H1 (cell line): ENCODE measurements around the gene CCDC112. TPM values are rescaled to one million over a fixed set of nuclear protein-coding genes. Genes with fewer than 3 reads are reported as not detected.

Source experiments
- CTCF ChIA-PET: fragments of 300-600 bp; sonication (Branson Sonifier 250); formaldehyde crosslinking; loops from one replicate; lab custom pipeline; 2021; ENCODE audit not compliant: partially characterized antibody; lab: Charles Lee
- POLR2A ChIA-PET: fragments of 300-600 bp; sonication (Branson Sonifier 250); formaldehyde crosslinking; loops from one replicate; lab custom pipeline; 2021; ENCODE audit warnings: inconsistent platforms; ENCODE audit not compliant: partially characterized antibody; lab: Charles Lee
- DNase-seq, 2 experiments: peaks; one replicate each; pipeline versions ENCODE4 v3.0.0 to v3.0.0-alpha.2; 2010 to 2022; ENCODE audit warnings: low spot score in 2 of 2, low read depth in 1 of 2, mixed read lengths in 1 of 2
- FAIRE-seq: peaks from 2 replicates; lab custom pipeline; 2011; peaks lifted over from hg19 to GRCh38; lab: Jason Lieb, UNC
- H2AFZ ChIP-seq: 2 replicates; pipeline ENCODE4 v1.8.1; 2012; ENCODE audit warnings: low read length, inconsistent platforms
- H2AK5ac ChIP-seq: 2 replicates; pipeline ENCODE4 v1.6.1; 2013; ENCODE audit warnings: low read depth, low read length
- H2BK120ac ChIP-seq: replicated peaks from 2 replicates; pipeline ENCODE3; 2013; ENCODE audit warnings: low read depth, low read length, inconsistent platforms
- H2BK12ac ChIP-seq: 2 replicates; pipeline ENCODE4 v1.6.1; 2013; ENCODE audit warnings: low read depth, low read length
- H2BK15ac ChIP-seq: 2 replicates; pipeline ENCODE4 v1.6.1; 2013; ENCODE audit warnings: low read length
- H2BK20ac ChIP-seq: 2 replicates; pipeline ENCODE4 v1.6.1; 2013; ENCODE audit warnings: low read length
- H2BK5ac ChIP-seq: 2 replicates; pipeline ENCODE4 v1.6.1; 2013; ENCODE audit warnings: low read depth, low read length
- H3K14ac ChIP-seq: 2 replicates; pipeline ENCODE4 v1.6.1; 2013; ENCODE audit warnings: inconsistent platforms; ENCODE audit not compliant: insufficient read length
- H3K18ac ChIP-seq: 2 replicates; pipeline ENCODE4 v1.6.1; 2013; ENCODE audit warnings: low read length; ENCODE audit errors: extremely low read depth
- H3K23ac ChIP-seq: 2 replicates; pipeline ENCODE4 v1.6.1; 2013; ENCODE audit warnings: inconsistent platforms; ENCODE audit not compliant: insufficient read length
- H3K23me2 ChIP-seq: 2 replicates; pipeline ENCODE4 v1.6.1; 2013; ENCODE audit warnings: low read depth, low read length
- H3K27ac ChIP-seq: 2 replicates; pipeline ENCODE4 v1.6.1; 2011; ENCODE audit warnings: low read depth, low read length, inconsistent platforms
- H3K27me3 ChIP-seq, 4 experiments: replicated peaks in 1 of 4; 1 replicate in 1 of 4; 2 replicates in 3 of 4; pipeline versions ENCODE4 v1.6.1 to v1.8.1; 2011 to 2013; ENCODE audit warnings: low read length in 3 of 4, mild to moderate bottlenecking in 3 of 4, inconsistent platforms in 2 of 4, mixed read lengths in 2 of 4, moderate library complexity in 1 of 4; ENCODE audit not compliant: control insufficient read depth in 3 of 4, insufficient read depth in 3 of 4; ENCODE audit errors: extremely low read depth in 1 of 4
- H3K36me3 ChIP-seq, 4 experiments: 2 replicates each; pipeline versions ENCODE4 v1.6.1 to v1.8.1; 2011 to 2013; ENCODE audit warnings: mild to moderate bottlenecking in 4 of 4, low read length in 3 of 4, moderate library complexity in 2 of 4, control low read depth in 1 of 4, inconsistent platforms in 1 of 4; ENCODE audit not compliant: insufficient read depth in 4 of 4, control insufficient read depth in 2 of 4
- H3K4ac ChIP-seq: replicated peaks from 2 replicates; pipeline ENCODE3; 2013; ENCODE audit warnings: low read length, low read depth, mixed read lengths, inconsistent platforms; ENCODE audit not compliant: insufficient read length
- H3K4me1 ChIP-seq, 4 experiments: replicated peaks in 1 of 4; 1 replicate in 1 of 4; 2 replicates in 3 of 4; pipeline versions ENCODE4 v1.6.1 to v1.8.1; 2011 to 2013; ENCODE audit warnings: low read length in 3 of 4, inconsistent platforms in 2 of 4, mixed read lengths in 1 of 4; ENCODE audit not compliant: insufficient read depth in 4 of 4, control insufficient read depth in 3 of 4
- H3K4me2 ChIP-seq, 2 experiments: 2 replicates each; pipeline versions ENCODE4 v1.6.1 to v1.8.1; 2011 to 2013; ENCODE audit warnings: low read depth in 2 of 2, low read length in 2 of 2, control low read depth in 1 of 2, inconsistent platforms in 1 of 2, mild to moderate bottlenecking in 1 of 2; ENCODE audit not compliant: insufficient read depth in 1 of 2
- H3K4me3 ChIP-seq, 4 experiments: fragments of 200-600, 300-600 bp in 1 of 4; sonication (generic), shearing (Covaris generic), sonication (Bioruptor Twin) in 1 of 4; 2 replicates each; pipeline versions ENCODE4 v1.5.1 to v1.8.1; 2011 to 2016; ENCODE audit warnings: low read length in 4 of 4, low read depth in 3 of 4, control low read depth in 2 of 4, inconsistent platforms in 2 of 4, mild to moderate bottlenecking in 2 of 4, mixed read lengths in 1 of 4, moderate library complexity in 1 of 4; ENCODE audit not compliant: insufficient read depth in 2 of 4; ENCODE audit errors: extremely low read depth in 1 of 4
- H3K56ac ChIP-seq: replicated peaks from 2 replicates; pipeline ENCODE3; 2013; ENCODE audit warnings: low read depth, mild to moderate bottlenecking, mixed read lengths, low read length, inconsistent platforms; ENCODE audit not compliant: insufficient read length
- H3K79me1 ChIP-seq: 2 replicates; pipeline ENCODE4 v1.6.1; 2013; ENCODE audit warnings: low read depth, low read length, control low read depth
- H3K79me2 ChIP-seq, 2 experiments: 2 replicates each; pipeline versions ENCODE4 v1.6.1 to v1.8.1; 2012 to 2013; ENCODE audit warnings: low read length in 2 of 2, mild to moderate bottlenecking in 2 of 2, inconsistent platforms in 1 of 2; ENCODE audit not compliant: insufficient read depth in 2 of 2, control insufficient read depth in 1 of 2
- H3K9ac ChIP-seq, 4 experiments: replicated peaks in 1 of 4; 1 replicate in 1 of 4; 2 replicates in 3 of 4; pipeline versions ENCODE4 v1.6.1 to v1.8.1; 2011 to 2013; ENCODE audit warnings: low read depth in 3 of 4, low read length in 3 of 4, control low read depth in 2 of 4, mild to moderate bottlenecking in 2 of 4, moderate library complexity in 2 of 4, inconsistent platforms in 1 of 4; ENCODE audit errors: extremely low read depth in 1 of 4
- H3K9me3 ChIP-seq, 2 experiments: 2 replicates each; pipeline versions ENCODE4 v1.6.1 to v1.8.1; 2012 to 2013; ENCODE audit warnings: mild to moderate bottlenecking in 2 of 2, moderate library complexity in 2 of 2, control low read depth in 1 of 2, inconsistent platforms in 1 of 2, low read depth in 1 of 2, low read length in 1 of 2, mixed read lengths in 1 of 2; ENCODE audit not compliant: insufficient read depth in 2 of 2
- H4K20me1 ChIP-seq, 2 experiments: replicated peaks in 1 of 2; 2 replicates each; pipeline versions ENCODE3 to v1.8.1; 2011 to 2013; ENCODE audit warnings: inconsistent platforms in 2 of 2, low read length in 2 of 2, mild to moderate bottlenecking in 1 of 2; ENCODE audit not compliant: insufficient read depth in 2 of 2, control insufficient read depth in 1 of 2
- H4K5ac ChIP-seq: 2 replicates; pipeline ENCODE4 v1.6.1; 2013; ENCODE audit warnings: low read length, low read depth, mixed read lengths, inconsistent platforms; ENCODE audit not compliant: insufficient read length
- H4K8ac ChIP-seq: 2 replicates; pipeline ENCODE4 v1.8.0; 2013; ENCODE audit warnings: mild to moderate bottlenecking, moderate library complexity, low read length, inconsistent platforms; ENCODE audit not compliant: insufficient read depth; ENCODE audit errors: extremely low read depth
- H4K91ac ChIP-seq: replicated peaks from 2 replicates; pipeline ENCODE3; 2013; ENCODE audit warnings: low read length, mixed read lengths, inconsistent platforms; ENCODE audit not compliant: insufficient read length
- NRF1 ChIP-seq: IDR thresholded peaks from 2 replicates; pipeline ENCODE4 v1.6.1; 2011; ENCODE audit warnings: mild to moderate bottlenecking, low read depth, low read length, improper control_type of control experiment
- RBBP5 ChIP-seq: IDR thresholded peaks from 2 replicates; pipeline ENCODE4 v1.7.1; 2012; ENCODE audit warnings: low read depth, mild to moderate bottlenecking, inconsistent platforms, low read length, moderate library complexity, borderline replicate concordance
- SRF ChIP-seq: IDR thresholded peaks from 2 replicates; pipeline ENCODE4 v1.6.1; 2011; ENCODE audit warnings: mild to moderate bottlenecking, low read depth, low read length, moderate library complexity
- polyA plus RNA-seq, 7 experiments: library from polyadenylated mRNA; depleted of rRNA in 3 of 7; stranded (reverse) in 5 of 7; unstranded in 2 of 7; fragments of >200 nt in 5 of 7; fragments of 200-250 nt in 2 of 7; gene quantifications; 1 replicate in 5 of 7; 2 replicates in 1 of 7; 4 replicates in 1 of 7; pipeline versions ENCODE4 v1.2.1 to v1.2.3, GENCODE V29; 2011 to 2013; ENCODE audit warnings: missing spikeins in 2 of 7, mixed read lengths in 2 of 7
- total RNA-seq: library from RNA; stranded (reverse); fragmentation: NEBNext Ultra II Directional; extraction: Animal tissue kit (Norgen Biotek cat#: 25700); gene quantifications from 2 replicates; pipeline ENCODE4 v1.2.1, GENCODE V29; 2021

The CCDC112 gene
- total and polyA plus RNA-seq, 2 of the 8 experiments (the other 6 are each of a cell fraction or from before 2014, with no cell fraction given) = 3.3 to 15.6 TPM

DNA sequence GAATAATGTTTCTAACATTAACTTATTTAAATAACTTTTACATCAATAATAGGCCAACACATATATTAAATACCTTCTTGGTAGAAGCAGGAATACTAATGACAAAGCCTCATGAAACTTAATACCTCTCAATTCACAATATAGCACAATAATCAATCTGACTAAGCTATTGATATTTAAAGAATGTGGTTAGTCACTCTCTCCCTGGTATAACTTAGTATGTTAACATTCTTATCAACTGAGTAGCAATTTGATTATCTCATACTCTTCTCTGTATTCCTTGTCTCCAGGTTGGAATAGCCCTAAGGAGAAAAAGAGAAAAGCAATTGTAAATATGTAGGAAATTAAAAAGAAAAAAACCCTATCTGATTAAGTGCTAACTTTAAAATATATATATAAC lies 28.8 kb downstream of the CCDC112 start:
- H2BK12ac ChIP-seq = no peak overlapping the region
- no peak overlapping the region for H4K91ac ChIP-seq
- H3K4me3 ChIP-seq = no peak overlapping the region
- no peak overlapping the region for H3K23ac ChIP-seq
- H3K79me2 ChIP-seq = no peaks in the 10 kb centered on the region
- no peaks in the 10 kb centered on the region for H3K9me3 ChIP-seq
- H3K56ac ChIP-seq = no peak overlapping the region
- peaks cover 4% of the 10 kb centered on the region; the same call in 1 of the 2 replicates for H3K23me2 ChIP-seq
- ChIA-PET CTCF (interaction anchor here (0.6 kb wide), 1 partner anchor 304 kb away, joined by 3 read pairs; no protein-coding TSS in a partner anchor), POLR2A (no interaction called here)
- peak overlapping the region in 1 of 4 experiments; percentile 34; a peak in 1 of 7 replicates for H3K9ac ChIP-seq
- no peak overlapping the region for H3K4ac ChIP-seq
- H3K36me3 ChIP-seq = peaks cover 0 to 34% (median 8%) of the 10 kb centered on the region in 4 experiments; a peak in 3 of 8 replicates
- no peak overlapping the region for H2BK15ac ChIP-seq
- H3K4me1 ChIP-seq = no peaks in the 10 kb centered on the region
- no peak overlapping the region for H4K8ac ChIP-seq
- no peak overlapping the region for H4K5ac ChIP-seq
- no peak overlapping the region for H3K4me2 ChIP-seq
- no peak overlapping the region for H2AK5ac ChIP-seq
- no peaks in the 10 kb centered on the region for H3K79me1 ChIP-seq
- no peak for FAIRE-seq
- no peak overlapping the region for H3K27ac ChIP-seq
- H3K14ac ChIP-seq = no peak overlapping the region
- no peak overlapping the region for H2AFZ ChIP-seq
- DNase-seq = no peak
- no peak overlapping the region for H2BK20ac ChIP-seq
- no peaks in the 10 kb centered on the region for H4K20me1 ChIP-seq
- no peak overlapping the region for H2BK5ac ChIP-seq
- no peak overlapping the region for H3K18ac ChIP-seq
- no peak overlapping the region for H2BK120ac ChIP-seq
- no peaks in the 10 kb centered on the region for H3K27me3 ChIP-seq
- TF ChIP-seq SRF (no peak), NRF1 (no peak), RBBP5 (no peak)
